ENCODE measurements around the gene DPP8.

The DPP8 gene

GRCh38 chr15:65423150-65423975, 94.1 kb downstream of the DPP8 start:
- DNase-seq, result no peak

DNA sequence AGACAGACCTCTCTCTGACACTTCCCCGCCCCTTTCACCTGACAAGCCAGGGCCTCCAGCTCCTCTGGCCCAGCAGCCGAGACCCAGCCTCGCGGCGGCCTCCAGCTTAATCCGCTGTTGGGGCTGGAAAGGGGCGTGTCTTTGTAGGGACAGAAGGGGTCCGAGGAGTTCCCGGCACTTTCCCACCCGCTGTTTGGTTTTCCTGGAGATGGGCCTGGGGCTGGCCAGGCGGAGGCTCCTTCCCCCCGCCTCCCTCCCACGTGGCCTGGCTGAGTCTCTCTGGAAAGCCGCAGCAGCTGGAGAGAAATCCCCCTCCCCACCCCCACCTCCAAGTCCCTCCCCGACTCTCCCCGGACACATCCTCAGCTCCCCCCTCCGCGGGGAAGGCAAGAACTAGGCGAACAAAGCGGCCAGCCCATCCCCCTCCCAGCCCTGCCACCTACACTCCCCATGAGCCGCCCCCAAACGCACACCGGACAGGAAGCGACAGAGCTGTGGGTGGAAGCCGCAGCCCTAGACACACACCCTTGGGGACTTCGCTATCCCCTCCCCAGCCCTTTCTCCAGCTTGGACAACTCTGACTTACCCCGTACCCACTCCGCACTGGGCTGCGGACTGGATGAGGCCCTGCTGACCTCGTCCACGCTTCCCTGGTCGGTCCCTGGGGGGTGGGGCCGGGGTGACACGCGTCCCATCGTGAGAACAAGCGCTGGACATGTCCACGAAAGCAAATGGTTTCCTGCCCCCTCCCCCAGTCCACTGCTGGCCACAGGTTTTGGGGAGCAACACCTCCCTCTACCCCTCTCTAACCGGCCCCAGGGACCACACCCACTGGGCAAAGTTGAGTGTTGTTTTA, 95.9 kb downstream of the DPP8 start:
- no peak for DNase-seq

DNA sequence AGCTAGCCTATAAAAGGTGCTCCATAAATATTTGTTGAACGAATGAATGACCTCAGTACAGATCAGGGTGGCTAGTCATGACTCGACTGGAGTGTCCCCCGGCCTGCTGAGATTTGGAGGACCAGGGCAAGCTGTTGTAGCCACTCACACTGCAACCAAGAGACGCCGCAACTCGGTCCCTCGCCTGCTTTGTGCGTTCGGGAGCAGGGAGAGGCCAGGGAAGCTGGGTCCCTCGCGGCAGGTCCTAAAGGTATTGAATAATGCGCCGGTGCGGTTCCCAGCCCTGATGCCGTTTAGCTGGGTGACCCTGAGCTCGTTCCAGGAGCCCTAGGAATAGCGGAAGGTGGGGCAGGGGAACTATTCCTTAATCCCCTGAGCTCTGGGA, 96.5 kb downstream of the DPP8 start:
- DNase-seq, result no peak

DNA sequence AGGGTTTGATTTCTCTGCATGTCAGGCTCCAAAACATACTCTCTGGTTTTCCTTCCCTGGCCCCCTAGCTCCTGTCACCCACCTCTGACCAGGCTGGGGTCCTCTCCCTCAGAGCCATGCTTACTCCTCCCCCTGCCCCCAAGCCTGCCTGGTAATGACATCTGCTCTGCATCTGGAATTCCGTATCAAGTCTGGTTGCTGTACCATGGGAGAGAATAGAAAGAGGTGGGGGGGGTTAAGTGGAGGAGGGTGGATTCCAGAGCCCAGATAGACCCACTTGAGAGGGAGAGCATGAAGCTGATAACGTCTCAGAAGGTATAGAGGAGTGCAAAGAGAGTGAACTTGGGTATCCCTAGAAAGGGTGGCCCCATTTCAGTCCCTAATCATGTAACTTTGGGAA, 98.9 kb downstream of the DPP8 start:
- DNase-seq, result no peak

GRCh38 chr15:65416845-65417416, 100.6 kb downstream of the DPP8 start:
- DNase-seq, result no peak

- DNase-seq, result no peak
These were observed 102.5 kb downstream of the DPP8 start for GRCh38 chr15:65414841-65415621.

DNA sequence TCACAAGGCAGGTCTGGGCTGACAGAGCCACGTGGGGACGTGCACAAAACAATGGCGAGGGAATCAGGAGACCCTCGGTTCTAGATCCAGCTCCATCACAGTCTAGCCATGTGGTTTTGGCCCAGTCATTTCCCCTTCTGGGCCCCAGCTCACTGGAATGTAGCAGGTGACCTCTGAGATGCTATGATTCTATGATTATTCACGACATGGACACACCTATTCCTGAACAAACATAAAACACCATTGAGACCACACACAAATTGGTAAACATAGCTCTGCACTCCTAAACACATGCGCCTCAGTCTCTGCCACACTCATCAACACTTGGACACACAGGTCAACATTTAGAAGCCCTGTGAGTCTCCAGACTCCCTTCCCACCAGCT, 103.7 kb downstream of the DPP8 start:
- DNase-seq, result no peak

DNA sequence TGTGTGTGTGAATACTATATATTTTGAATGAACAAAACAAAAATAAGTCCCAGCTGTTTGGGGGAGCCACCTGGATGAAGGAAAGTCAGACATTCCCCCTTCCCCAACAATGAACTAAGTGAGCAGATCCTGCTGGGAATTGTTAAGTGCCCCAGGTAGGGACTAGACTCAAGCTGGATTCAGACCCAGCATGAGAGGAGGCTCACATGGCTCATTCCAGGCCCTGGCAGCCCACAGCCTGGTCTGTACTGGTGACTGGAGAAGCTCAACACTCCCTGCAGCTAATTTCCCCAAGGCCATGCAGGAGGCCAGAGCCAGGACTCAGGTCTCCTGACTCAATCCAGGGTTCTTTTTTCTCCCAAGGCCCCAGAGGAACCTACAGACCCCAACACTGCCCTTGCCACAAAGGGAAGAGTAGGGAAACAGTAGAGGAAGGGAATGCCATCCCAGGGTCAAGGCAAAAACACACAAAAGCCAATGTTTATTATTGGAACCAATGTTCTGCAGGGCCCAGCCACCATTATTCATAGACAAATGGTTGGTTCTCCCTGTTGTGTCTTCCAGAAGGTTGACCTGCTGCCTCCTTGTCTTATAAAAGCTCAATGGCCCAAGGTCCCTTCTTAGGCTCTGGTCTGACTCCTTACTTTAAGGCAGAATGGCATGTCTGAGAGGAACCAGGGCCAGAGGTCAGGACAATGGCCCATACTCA, 104.3 kb downstream of the DPP8 start:
- no peak for DNase-seq

GRCh38 chr15:65412556-65412955, 104.9 kb downstream of the DPP8 start:
- no peak for DNase-seq

DNA sequence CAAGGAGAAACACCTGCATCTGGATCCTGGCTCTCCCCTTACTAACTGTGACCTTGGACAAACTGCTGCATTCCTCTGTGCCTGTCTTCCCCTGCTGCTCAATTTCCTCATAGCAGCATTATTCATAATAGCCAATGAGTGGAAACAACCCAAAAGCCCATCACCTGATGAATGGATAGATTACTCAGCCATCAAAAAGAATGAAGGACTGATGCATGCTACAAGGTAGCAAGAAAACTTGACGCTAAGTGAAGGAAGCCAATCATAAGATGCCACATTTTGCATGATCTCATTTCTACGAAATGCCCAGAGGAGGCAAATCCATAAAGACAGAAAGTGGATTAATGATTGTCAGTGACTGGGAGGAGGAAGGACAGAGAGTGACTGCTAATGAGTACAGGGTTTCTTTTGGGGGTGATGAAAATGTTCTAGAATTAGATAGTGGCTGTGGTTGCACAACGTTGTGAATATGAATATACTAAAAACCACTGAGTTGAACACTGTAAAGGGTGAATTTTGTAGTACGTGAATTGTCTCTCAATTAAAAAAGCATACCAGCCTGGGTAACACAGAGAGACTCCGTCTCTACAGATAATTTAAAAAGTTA, 105.9 kb downstream of the DPP8 start:
- no peak for DNase-seq

DNA sequence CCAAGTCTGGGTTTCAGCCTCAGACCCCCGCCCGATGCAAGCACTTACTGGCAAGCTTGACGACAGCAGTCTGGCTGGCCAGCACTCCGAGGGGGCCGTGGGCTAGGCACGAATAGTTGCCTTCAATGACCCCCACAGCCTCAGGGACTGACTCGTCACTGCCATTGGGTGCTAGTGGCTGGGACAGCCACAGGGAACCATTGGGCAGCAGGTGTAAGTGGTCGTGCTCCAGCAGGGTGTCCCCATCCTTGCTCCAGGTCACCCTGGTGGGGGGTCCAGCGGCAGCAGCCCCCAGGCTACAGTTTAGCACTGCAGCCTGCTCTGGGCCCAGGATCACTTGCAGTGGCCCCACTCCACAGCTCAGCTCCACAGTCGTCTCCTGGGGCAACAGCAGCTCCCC, 106.5 kb downstream of the DPP8 start:
- no peak for DNase-seq

- no peak for DNase-seq
These were observed 107.5 kb downstream of the DPP8 start for GRCh38 chr15:65410036-65410435.

- peak; percentile 60 for DNase-seq
These were observed 108.4 kb downstream of the DPP8 start for GRCh38 chr15:65409036-65409631.

GRCh38 chr15:65408324-65409035, 109.0 kb downstream of the DPP8 start:
- no peak for DNase-seq

- DNase-seq, result no peak
These were observed 111.0 kb downstream of the DPP8 start for GRCh38 chr15:65406424-65407000.

- no peak for DNase-seq
These were observed 111.6 kb downstream of the DPP8 start for GRCh38 chr15:65405791-65406423.

DNA sequence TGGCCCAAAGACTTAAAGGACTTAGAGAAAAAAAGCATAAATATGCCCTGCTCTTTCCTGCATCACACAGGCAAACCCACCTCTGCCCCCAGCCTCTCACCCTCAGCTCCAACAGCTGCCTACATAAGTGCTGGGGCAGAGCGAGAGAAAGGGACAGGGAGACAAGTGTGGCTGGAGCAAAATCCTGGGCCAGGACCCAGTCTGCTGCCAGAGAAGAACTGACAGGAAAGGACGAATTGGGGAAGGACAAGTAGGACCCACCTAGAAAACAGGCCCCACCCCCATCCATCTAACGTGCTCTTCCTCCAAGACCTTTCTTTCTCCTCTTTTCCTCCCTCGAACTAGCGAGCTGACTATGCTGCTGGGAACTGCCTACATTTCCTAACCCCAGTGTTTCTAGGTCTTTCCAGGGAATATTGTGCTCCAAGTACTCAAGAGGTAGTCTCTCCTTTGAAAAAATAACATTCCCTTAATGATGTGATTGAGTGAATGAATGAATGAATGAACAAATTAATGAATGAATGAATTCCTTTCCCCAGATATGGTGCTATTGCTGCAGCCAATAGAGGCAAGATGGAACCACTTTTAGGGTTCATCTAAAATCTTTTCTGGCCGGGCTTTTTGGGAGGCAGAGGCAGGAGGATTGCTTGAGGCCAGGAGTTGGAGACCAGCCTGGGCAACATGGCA, 113.2 kb downstream of the DPP8 start:
- no peak for DNase-seq

- DNase-seq, result no peak
These were observed 114.5 kb downstream of the DPP8 start for GRCh38 chr15:65402961-65403360.

GRCh38 chr15:65401611-65402240, 115.8 kb downstream of the DPP8 start:
- DNase-seq, result no peak

Measured in T1000 (cell line).